Measurements from ENCODE around the gene UBE2L3. TPM values are rescaled to one million over a fixed set of nuclear protein-coding genes. Genes with fewer than 3 reads are reported as not detected.

The UBE2L3 gene
- polyA plus RNA-seq, 1 of the 3 experiments (the other 2 are of a cell fraction) = 41.2 TPM

DNA sequence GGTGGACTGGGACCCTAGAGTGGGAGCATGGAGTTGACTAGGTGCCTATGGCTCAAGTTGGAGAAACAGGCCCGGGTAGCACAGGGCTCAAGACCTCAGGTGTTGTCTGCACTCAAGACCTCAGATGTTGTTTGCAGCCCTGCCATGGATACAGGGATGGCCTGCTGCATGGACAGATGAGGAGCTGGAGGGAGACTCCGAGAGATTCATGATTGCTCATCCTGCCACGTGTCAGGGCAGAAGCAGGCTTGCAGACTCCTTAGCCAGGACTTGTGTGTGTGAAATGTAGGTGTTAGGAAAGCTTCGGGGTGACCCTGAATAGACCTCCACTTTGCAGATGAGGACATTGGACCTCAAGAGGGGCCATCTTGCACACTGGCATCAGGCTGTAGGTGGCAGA, 66.0 kb downstream of the UBE2L3 start:
- TF ChIP-seq, protein P1, sequence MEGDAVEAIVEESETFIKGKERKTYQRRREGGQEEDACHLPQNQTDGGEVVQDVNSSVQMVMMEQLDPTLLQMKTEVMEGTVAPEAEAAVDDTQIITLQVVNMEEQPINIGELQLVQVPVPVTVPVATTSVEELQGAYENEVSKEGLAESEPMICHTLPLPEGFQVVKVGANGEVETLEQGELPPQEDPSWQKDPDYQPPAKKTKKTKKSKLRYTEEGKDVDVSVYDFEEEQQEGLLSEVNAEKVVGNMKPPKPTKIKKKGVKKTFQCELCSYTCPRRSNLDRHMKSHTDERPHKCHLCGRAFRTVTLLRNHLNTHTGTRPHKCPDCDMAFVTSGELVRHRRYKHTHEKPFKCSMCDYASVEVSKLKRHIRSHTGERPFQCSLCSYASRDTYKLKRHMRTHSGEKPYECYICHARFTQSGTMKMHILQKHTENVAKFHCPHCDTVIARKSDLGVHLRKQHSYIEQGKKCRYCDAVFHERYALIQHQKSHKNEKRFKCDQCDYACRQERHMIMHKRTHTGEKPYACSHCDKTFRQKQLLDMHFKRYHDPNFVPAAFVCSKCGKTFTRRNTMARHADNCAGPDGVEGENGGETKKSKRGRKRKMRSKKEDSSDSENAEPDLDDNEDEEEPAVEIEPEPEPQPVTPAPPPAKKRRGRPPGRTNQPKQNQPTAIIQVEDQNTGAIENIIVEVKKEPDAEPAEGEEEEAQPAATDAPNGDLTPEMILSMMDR (IDR thresholded peaks at IDR 0.05) = no peak
- TF ChIP-seq TCF12 (IDR thresholded peaks at IDR 0.05) (no peak), JUND (IDR thresholded peaks at IDR 0.05) (no peak), FOXM1 (IDR thresholded peaks at IDR 0.05; ENCODE audit: low read depth) (no peak), EZH2phosphoT487 (IDR thresholded peaks at IDR 0.05; ENCODE audit: borderline replicate concordance, low read depth) (no peak), RXRA (IDR thresholded peaks at IDR 0.05; ENCODE audit: borderline replicate concordance, low read depth) (no peak), GATA2 (CRISPR knock-in tag; IDR thresholded peaks at IDR 0.05) (no peak), TEAD4 (IDR thresholded peaks at IDR 0.05; ENCODE audit: borderline replicate concordance, insufficient read depth) (no peak), GABPA (IDR thresholded peaks at IDR 0.05; ENCODE audit: low read depth) (no peak), MXI1 (IDR thresholded peaks at IDR 0.05; ENCODE audit: low read depth, low read length) (no peak), NFIC (IDR thresholded peaks at IDR 0.05; ENCODE audit: borderline replicate concordance) (no peak), NRF1 (IDR thresholded peaks at IDR 0.05; ENCODE audit: low read depth, low read length) (no peak)
- TF ChIP-seq, protein P2, sequence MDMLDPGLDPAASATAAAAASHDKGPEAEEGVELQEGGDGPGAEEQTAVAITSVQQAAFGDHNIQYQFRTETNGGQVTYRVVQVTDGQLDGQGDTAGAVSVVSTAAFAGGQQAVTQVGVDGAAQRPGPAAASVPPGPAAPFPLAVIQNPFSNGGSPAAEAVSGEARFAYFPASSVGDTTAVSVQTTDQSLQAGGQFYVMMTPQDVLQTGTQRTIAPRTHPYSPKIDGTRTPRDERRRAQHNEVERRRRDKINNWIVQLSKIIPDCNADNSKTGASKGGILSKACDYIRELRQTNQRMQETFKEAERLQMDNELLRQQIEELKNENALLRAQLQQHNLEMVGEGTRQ (IDR thresholded peaks at IDR 0.05; ENCODE audit: borderline replicate concordance, low read depth, low read length) = no peak
- TF ChIP-seq, protein P3, sequence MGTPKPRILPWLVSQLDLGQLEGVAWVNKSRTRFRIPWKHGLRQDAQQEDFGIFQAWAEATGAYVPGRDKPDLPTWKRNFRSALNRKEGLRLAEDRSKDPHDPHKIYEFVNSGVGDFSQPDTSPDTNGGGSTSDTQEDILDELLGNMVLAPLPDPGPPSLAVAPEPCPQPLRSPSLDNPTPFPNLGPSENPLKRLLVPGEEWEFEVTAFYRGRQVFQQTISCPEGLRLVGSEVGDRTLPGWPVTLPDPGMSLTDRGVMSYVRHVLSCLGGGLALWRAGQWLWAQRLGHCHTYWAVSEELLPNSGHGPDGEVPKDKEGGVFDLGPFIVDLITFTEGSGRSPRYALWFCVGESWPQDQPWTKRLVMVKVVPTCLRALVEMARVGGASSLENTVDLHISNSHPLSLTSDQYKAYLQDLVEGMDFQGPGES (IDR thresholded peaks at IDR 0.05; ENCODE audit: low read depth, low read length) = no peak
- TF ChIP-seq, protein P4, sequence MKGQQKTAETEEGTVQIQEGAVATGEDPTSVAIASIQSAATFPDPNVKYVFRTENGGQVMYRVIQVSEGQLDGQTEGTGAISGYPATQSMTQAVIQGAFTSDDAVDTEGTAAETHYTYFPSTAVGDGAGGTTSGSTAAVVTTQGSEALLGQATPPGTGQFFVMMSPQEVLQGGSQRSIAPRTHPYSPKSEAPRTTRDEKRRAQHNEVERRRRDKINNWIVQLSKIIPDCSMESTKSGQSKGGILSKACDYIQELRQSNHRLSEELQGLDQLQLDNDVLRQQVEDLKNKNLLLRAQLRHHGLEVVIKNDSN (IDR thresholded peaks at IDR 0.05; ENCODE audit: borderline replicate concordance, low read depth) = no peak
- Histone ChIP-seq H2AFZ (ENCODE audit: low read depth) (no peak overlapping the region), H3K4me3 (ENCODE audit: low read depth in 2 of 2, low read length in 1 of 2) (no peak overlapping the region), H3K9me2 (no peaks in the 10 kb centered on the region), H3K79me2 (ENCODE audit: insufficient read depth) (peaks cover 11% of the 10 kb centered on the region; the same call in 1 of the 2 replicates), H3F3A (replicated peaks; ENCODE audit: insufficient read depth) (no peaks in the 10 kb centered on the region), H3K27ac (ENCODE audit: low read depth in 2 of 2, low read length in 1 of 2) (no peak overlapping the region), H3K9ac (no peak overlapping the region), H4K20me1 (ENCODE audit: insufficient read depth) (peaks cover 1% of the 10 kb centered on the region), H3K4me2 (no peak overlapping the region), H3K36me3 (replicated peaks in 1 of 2; ENCODE audit: control insufficient read depth in 1 of 2, insufficient read depth in 2 of 2, low read length in 1 of 2) (no peaks in the 10 kb centered on the region), H3K4me1 (ENCODE audit: control insufficient read depth in 1 of 2, insufficient read depth in 2 of 2, low read depth in 1 of 2, low read length in 1 of 2) (peaks cover under 1 to 7% of the 10 kb centered on the region in 2 experiments; a peak in 1 of 4 replicates), H3K9me3 (no peaks in the 10 kb centered on the region), H3K27me3 (ENCODE audit: insufficient read depth) (no peaks in the 10 kb centered on the region)
- 100% methylated on average over 1 of the region's 4 CpGs for WGBS (ENCODE audit: low lambda C conversion rate)
- ChIA-PET POLR2A (no interaction called here), CTCF (interaction anchor here (1.3 to 3.1 kb wide), 3 partner anchors 9 to 305 kb away, joined by 3 to 12 read pairs (median 9); partner anchors contain the start of gene SDF2L1)
- no peak for DNase-seq
